RWPE2 (cell line): Measurements from ENCODE around the gene MUC5B.
"Not testable (repeated sequence)": the region's sequence is repeated elsewhere in the genome, so short reads cannot be mapped to it uniquely, and the experiment has no call there.

ENCODE experiments used
- ATAC-seq: fragments of 200-7000 bp; cut with Tn5 transposase; 3 replicates; pipeline ENCODE4 v1.9.1; 2021; ENCODE audit warnings: low read depth
- DNase-seq: peaks from one replicate; pipeline ENCODE4 v3.0.0-alpha.2; 2020; ENCODE audit warnings: low spot score
- H3K27ac ChIP-seq: fragments of 450-650 bp; 2 replicates; pipeline ENCODE4 v1.5.1; 2017; ENCODE audit warnings: mild to moderate bottlenecking; ENCODE audit not compliant: poor library complexity, severe bottlenecking
- H3K27me3 ChIP-seq: fragments of 250-450 bp; sonication (Bioruptor Pico); 2 replicates; pipeline ENCODE4 v1.5.1; 2021; ENCODE audit warnings: mild to moderate bottlenecking, moderate library complexity; ENCODE audit not compliant: insufficient read depth, poor library complexity, severe bottlenecking
- H3K36me3 ChIP-seq: fragments of 250-450 bp; sonication (Bioruptor Pico); 2 replicates; pipeline ENCODE4 v1.5.1; 2020; ENCODE audit warnings: low read depth, mild to moderate bottlenecking, moderate library complexity
- H3K4me1 ChIP-seq: fragments of 250-450 bp; sonication (Bioruptor Pico); 2 replicates; pipeline ENCODE4 v1.5.1; 2021; ENCODE audit warnings: mild to moderate bottlenecking, moderate library complexity; ENCODE audit not compliant: insufficient read depth, poor library complexity, severe bottlenecking
- H3K4me3 ChIP-seq: fragments of 250-450 bp; sonication (Bioruptor Pico); 2 replicates; pipeline ENCODE4 v1.5.1; 2021; ENCODE audit warnings: mild to moderate bottlenecking, moderate library complexity; ENCODE audit not compliant: severe bottlenecking
- H3K9me3 ChIP-seq: fragments of 250-450 bp; sonication (Bioruptor Pico); 2 replicates; pipeline ENCODE4 v1.5.1; 2021; ENCODE audit warnings: mild to moderate bottlenecking, moderate library complexity; ENCODE audit not compliant: severe bottlenecking
- CTCF ChIP-seq: fragments of 450-650 bp; IDR thresholded peaks from one replicate; pipeline ENCODE4 v1.5.1; 2017; ENCODE audit warnings: mild to moderate bottlenecking, moderate library complexity; ENCODE audit not compliant: poor library complexity, severe bottlenecking

MUC5B gene

GRCh38 chr11:1181853-1182535 is 40.9 kb upstream of the MUC5B start:
- TF ChIP-seq CTCF = no peak
- Histone ChIP-seq H3K36me3 (no peaks in the 10 kb centered on the region), H3K27ac (no peak overlapping the region), H3K9me3 (no peaks in the 10 kb centered on the region), H3K4me1 (no peaks in the 10 kb centered on the region), H3K27me3 (no peaks in the 10 kb centered on the region), H3K4me3 (no peak overlapping the region)
- ATAC-seq = no peak
- no peak for DNase-seq

GRCh38 chr11:1184139-1184538 is 38.7 kb upstream of the MUC5B start:
- H3K4me3 ChIP-seq, H3K27ac ChIP-seq, ATAC-seq, H3K4me1 ChIP-seq, H3K9me3 ChIP-seq, DNase-seq, H3K36me3 ChIP-seq, H3K27me3 ChIP-seq: not testable (repeated sequence)

GRCh38 chr11:1188451-1189130 is 34.3 kb upstream of the MUC5B start:
- H3K9me3 ChIP-seq, H3K27ac ChIP-seq, H3K27me3 ChIP-seq, H3K4me1 ChIP-seq, ATAC-seq, H3K36me3 ChIP-seq, H3K4me3 ChIP-seq: not testable (repeated sequence)
- peak; percentile 21 for DNase-seq

GRCh38 chr11:1189816-1190215 is 33.0 kb upstream of the MUC5B start:
- H3K36me3 ChIP-seq, H3K4me3 ChIP-seq, ATAC-seq, H3K4me1 ChIP-seq, H3K27ac ChIP-seq, H3K9me3 ChIP-seq, H3K27me3 ChIP-seq: not testable (repeated sequence)
- DNase-seq = peak; percentile 10

- H3K4me3 ChIP-seq, H3K9me3 ChIP-seq, H3K36me3 ChIP-seq, H3K27me3 ChIP-seq, H3K4me1 ChIP-seq, H3K27ac ChIP-seq, ATAC-seq: not testable (repeated sequence)
- peak; percentile 34 for DNase-seq
These were observed 30.9 kb upstream of the MUC5B start for GRCh38 chr11:1191786-1192470.

- Histone ChIP-seq H3K4me1 (no peaks in the 10 kb centered on the region), H3K27ac (no peak overlapping the region), H3K27me3 (no peaks in the 10 kb centered on the region), H3K9me3 (no peaks in the 10 kb centered on the region), H3K36me3 (no peaks in the 10 kb centered on the region), H3K4me3 (no peak overlapping the region)
- DNase-seq = peak; percentile 39
- ATAC-seq = no peak
- no peak for TF ChIP-seq CTCF
These were observed 30.0 kb upstream of the MUC5B start for GRCh38 chr11:1192741-1193325.
